ENCODE measurements around the gene PDE6B.
"Not testable (repeated sequence)": the region's sequence is repeated elsewhere in the genome, so short reads cannot be mapped to it uniquely, and the experiment has no call there.

Gene PDE6B

DNA sequence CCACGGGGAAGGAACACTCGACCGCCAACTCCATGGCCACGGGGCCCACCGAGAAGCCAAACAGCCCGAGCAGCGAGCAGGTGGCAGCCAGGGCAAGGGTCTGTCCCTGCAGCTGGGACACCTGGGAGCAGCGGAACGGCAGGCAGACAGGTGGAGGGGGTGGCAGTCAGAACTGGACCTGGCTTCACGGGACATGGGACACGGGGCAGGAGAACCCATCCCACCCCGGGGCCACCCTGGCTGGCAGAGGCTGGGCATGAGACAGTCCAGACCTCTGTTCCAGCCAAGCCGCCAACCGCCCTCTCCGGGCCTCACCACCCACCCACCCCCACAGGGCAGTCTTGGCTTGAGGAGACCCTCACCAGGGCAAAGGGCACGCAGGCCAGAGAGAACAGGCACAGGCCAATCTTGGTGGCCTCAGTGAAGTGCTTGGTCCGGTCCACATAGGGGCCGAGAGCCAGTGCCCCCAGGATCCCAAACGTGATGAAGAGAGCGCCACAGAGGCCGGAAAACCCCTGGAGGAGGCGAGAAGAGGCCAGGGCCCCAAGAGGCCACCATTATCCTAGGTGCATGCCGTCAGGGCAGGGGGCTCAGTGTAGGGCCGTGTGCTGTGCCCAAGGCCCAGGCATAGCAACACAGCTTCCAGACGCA lies 58.0 kb downstream of the PDE6B start:
- no peak for DNase-seq (ENCODE audit: low read depth, low spot score)

DNA sequence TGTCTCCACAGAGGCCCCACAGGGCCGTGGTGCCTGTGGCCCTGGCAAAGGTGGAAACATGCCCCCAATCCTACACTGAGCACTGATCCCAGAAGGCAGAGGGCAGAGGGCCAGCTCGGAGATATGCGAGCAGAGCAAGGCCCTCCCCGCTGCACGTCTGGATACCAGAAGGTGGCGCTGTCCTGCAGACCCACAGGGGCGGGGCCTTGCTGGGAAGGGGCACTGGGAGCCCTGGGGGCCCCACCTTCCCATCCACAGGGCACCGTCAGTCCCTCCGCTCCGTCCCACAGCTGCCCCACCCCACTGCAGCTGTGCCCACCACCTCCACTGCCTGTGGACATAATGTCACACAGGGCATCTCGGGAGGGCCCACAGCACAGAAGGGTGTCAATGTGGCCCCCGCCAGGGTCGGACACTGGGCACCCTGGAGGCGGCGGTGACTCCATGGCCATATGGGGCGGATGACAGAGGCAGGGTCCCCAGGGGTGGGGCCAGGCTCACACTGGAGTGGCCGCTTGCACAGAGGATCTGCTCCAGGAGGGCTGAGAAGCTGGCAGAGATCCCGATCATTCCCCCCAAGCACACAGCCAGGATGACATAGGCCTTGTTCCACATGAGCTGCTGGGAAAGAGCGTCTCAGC lies 58.7 kb downstream of the PDE6B start:
- DNase-seq (ENCODE audit: low read depth, low spot score) = peak; percentile 87

DNA sequence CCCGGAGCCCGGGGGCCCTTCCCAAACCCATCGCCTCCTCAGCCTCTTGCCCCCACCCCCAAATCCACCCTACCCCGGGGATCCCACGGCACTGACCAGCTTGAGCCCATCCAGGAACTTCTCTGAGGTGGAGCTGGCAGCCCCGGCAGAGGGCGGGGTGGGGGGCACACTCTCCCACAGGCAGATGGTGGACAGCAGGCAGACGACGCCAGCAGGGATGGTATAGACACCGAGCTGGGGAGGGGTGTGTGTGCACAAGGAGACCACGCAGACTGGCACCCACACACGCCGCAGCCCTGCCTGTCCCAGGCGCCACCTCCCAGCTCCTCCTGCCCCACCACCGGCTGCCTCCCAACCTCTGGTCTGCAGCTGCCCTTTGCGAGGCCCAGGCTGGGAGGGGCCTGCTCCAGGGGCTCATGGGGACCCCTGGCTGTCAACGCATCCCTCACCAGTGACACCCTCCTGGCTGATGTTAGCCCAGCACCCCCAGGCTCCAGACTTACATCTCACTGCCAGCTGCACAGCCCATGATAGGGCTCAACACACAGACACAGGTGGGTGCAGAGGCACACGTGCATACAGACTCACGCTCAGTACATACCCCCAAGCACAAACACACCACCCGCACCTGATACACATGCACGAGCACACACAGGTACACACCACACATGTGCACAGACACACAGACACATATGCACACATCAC lies 59.4 kb downstream of the PDE6B start:
- DNase-seq (ENCODE audit: low read depth, low spot score) = no peak

DNA sequence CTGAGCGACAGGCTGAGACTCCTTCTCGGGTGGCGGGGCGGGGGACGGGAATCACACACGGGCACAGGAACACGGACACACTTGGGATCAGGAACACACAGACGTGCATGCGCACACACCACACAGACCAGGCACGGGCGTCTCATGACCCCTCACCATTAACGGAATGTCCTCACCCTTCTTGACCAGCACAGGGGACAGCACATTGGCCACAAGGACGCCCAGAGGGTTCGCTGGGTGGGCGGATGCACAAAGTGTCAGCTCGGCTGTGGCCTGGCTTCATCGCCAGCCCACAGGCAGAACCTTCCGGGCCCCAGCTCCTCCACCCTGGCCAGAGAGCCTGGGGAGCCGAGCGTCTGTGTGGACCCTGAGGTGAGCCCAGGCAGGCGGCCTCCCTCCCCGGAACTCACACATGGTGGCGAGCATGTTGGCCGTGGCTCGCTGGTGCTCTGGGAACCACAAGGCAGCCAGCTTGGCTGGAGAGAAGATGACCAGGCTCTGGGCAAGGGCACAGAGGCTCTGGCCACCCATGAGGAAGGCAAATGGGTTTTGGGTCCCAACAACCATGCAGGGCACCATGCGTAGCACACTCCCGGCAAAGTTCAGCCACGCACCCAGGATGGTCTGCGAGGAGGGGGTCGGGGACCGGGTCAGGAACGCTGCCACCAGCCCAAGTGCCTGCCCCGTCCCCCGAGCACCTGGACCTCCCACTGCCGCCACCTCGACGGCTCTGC lies 60.5 kb downstream of the PDE6B start:
- DNase-seq (ENCODE audit: low read depth, low spot score) = no peak

DNA sequence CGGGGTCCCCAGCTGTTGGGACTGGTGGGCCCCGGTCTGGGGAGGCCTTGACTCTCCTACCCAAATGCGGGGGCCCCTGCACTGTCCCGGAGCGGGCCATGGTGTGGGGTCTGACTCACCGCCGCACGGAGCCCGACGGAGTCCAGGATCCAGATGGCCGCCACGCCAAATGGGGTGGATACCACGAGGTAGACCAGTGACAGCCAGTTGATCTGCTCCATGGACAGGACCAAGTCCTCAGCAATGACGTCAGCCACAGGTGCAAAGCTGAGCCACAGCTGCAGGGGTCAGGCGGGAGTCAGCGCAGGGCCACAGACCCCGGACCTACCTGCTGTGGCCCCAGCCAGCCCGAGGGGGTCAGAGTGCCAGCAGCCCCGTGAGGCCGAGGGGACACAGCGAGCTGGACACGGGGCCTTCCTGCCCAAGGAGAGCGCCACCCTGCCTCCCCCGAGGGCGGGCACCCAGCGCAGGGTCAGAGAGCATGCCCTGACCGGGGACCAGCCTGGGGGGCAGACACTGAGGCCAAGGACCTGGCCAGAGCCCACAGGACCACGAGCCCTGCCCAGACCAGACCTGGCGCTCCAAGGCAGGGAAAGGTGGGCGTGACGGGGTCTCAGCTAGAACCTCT lies 61.2 kb downstream of the PDE6B start:
- DNase-seq (ENCODE audit: low read depth, low spot score) = no peak

DNA sequence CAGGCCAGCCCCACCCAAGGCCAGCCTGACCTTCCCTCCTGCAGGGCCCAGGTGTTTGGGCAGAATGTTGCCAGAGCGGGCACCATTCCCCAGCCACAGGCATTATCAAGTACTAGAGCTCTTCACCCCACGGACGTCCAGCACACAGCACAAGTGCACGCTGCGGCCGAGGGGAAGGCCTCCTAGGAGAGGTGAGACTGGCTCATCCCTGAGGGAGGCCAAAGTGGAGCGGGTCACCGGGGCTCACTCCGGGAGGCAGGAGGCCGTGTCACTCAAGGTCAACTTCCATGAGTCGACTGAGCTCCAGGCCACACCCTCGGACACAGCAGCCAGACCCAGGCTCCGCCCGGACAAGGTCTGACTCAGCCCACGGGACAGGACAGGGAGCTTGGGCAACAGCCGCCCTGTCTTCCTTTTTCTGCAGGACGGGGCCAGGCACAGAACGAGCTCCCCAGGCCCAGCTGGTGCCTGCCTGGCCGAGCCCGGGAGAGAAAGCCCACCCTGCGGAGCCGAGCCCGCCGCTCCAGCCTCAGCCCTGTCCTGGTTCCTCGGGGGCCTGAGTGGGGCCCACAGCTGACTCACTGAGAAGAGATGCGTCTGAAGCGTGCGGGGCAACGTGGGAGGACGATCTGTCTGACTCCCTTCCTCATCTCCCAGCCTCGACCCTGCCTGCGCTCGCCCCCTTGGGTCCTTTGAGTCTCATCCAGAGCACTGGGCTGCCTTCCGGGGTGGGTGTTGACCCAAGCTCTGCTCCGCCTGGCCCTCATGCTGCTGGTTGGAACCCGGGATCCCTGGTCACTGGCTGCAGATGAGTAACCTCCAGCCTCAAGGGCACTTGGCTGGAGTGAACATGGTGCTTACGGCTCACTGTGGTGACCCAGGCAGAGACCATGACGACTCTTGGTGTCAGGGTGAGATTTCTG lies 61.9 kb downstream of the PDE6B start:
- DNase-seq (ENCODE audit: low read depth, low spot score) = peak; percentile 71

DNA sequence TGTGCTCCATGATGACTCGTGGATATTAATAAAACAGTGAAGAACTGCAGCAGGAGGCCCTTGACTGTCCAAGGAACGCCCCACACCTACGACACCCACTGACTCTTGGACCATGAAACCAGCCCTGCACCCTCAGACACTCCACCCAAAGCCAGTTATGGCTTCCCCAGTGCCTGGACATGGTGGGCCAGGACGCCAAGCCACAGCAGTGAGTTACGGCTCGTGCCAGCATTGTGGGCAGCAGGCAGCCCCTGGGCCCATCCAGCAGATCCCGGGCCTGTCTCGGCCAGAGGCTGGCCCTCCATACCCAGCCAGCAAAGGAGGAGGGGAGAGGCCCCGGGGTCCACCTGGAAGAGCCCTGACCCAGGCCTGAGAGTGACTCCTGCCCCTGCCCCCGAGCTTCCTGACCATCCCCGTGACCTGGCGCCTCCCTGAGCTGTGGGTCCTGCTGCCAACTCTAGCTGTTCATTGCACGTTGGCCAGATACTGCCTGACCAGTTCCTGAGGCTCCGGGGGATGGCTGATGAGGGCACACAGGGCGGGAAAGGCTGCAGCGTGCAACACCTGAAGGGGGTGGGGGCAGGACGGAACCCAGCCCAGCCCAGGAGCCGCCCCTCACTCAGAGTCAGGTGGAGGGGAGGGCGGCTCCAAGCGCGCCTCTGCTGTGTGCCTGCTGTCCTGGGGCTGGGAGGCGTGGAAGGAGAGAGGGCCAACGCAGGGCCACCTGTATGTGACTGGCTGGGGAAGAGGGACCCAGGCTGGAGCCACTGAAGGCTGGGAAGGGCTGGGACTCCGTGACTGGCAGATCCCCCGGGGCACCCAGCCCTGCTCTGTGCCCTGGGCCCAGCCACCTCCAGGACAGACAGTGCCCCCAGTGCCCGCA lies 62.8 kb downstream of the PDE6B start:
- DNase-seq (ENCODE audit: low read depth, low spot score) = peak; percentile 68

DNA sequence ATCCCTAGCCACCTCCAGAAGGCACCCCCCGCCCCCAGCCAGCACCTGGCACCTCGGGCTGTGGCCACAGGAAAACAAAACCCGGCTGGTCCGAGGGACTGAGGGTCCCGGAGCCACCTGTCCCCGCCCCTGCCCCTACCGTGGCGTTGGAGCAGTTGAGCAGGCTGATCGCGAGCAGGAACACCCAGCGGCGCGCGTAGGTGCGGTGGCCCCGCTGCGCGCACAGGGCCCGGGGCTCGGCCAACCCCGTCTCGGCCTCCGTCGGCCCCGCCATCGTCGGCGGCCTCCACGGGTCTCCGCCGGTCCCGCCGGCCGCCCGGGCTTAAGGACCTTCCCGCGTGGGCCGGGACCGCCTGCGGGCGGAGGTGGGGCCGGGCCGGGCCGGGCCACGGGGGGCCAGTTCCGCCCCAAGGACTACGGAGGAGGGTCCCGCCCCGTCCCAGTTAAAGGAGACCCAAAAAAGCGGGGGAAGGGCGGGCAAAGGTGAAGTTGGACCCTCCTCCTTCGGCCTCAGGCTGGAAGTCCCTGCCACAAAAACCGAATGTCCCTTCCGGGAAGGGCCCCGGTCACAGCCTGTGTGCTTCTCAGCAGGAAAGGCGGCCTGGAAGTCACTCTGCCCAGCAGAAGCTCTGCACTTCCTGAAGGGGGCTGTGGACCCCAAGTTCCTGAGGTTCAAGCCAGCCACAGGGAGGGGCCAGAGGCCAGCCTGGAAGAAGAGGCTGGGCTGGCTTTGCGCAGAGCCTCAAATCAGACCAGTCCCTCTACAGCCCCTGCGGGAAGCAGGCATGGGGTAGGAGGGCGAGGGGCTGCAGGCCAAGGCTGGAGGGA lies 63.7 kb downstream of the PDE6B start, which contains the start of gene SLC49A3:
Gene SLC49A3 (minus strand): TSS at position 298 of the 828 bp plus-strand sequence. CDS start 24 bp downstream, at position 274.
- DNase-seq (ENCODE audit: low read depth, low spot score) = peak; percentile 60

DNA sequence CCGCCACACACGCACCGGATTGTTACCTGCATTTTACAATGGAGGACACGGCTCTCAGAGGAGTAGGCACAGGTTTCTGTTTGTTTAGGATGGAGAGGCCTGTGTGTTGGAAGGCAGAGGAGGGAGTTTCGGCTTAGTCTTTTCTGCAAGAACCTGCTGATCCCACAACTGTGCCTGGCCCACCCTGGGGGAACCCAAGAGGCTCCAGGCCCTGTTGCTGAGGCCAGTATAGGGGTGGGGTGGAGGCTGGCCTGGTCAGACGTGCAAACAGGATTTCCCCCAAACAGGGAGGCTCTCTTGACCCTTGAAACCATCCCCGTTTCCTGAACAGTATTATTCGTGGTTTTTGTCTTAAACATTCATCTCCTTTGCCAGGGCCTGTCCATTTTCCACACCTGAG lies 64.3 kb downstream of the PDE6B start:
- DNase-seq (ENCODE audit: low read depth, low spot score) = no peak

DNA sequence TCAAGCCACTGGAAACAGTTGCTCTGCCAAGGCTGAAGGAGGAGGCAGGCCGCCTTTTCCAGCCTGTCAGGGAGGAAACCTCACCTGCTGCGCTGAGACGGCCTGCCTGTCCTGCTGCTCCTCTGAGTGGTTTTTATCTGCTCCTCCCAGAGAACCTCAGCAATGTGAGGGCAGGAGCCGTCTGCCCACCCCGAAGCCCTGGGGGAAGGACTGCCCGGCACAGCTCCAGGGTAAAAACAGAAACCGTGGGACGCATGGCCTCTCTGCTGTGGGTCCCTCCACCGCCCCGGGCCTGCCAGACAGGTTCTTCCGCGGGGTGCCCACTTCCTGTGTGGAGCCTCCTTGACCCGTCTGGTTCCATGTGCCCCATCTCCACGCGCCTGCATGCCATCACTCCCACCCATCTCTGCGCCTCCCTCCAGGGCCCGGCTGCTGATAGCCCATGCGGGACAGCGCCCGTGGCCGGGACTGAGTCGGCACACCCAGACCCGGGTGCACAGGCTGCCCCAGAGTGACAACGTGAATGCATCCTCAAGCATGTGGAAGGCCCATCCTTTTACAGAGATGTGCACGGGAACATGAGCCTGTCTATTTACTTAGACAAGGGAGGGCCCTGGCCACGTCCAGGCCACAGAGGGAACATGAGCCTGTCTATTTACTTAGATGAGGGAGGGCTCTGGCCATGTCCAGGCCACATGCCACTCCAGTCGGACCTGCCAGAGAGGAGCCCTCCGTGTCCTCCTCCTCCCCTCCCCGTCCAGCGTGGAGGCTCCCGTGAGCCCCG lies 67.6 kb downstream of the PDE6B start:
- DNase-seq (ENCODE audit: low read depth, low spot score) = peak; percentile 73

DNA sequence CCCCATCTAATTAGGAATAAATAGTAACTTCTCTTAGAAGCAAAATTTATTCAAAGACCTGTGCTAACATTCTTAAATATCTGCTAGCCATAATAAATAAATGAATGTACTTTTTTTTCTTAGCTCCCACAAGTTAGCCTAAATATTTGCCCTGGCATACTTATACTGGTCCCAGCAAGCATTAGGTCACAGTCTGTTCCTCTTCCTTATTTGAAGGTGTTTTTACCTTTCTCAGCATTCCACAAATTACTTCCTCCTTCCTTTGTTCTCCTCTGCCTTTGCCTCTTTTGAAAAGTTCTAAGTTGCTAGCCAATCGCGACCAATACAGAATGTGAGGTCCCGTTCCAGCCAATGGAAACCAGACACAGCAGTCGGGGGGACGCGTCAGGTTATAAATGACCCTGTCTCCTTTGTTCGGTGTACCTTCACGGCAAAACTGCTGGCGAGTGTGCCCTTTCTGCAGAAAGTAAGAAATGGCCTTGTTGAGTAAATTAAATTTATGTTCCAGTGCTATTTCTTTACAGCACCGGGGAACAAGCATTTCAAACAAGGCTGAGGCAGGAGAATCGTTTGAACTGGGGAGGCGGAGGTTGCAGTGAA lies 69.1 kb downstream of the PDE6B start:
- not testable (repeated sequence) for DNase-seq (ENCODE audit: low read depth, low spot score)

DNA sequence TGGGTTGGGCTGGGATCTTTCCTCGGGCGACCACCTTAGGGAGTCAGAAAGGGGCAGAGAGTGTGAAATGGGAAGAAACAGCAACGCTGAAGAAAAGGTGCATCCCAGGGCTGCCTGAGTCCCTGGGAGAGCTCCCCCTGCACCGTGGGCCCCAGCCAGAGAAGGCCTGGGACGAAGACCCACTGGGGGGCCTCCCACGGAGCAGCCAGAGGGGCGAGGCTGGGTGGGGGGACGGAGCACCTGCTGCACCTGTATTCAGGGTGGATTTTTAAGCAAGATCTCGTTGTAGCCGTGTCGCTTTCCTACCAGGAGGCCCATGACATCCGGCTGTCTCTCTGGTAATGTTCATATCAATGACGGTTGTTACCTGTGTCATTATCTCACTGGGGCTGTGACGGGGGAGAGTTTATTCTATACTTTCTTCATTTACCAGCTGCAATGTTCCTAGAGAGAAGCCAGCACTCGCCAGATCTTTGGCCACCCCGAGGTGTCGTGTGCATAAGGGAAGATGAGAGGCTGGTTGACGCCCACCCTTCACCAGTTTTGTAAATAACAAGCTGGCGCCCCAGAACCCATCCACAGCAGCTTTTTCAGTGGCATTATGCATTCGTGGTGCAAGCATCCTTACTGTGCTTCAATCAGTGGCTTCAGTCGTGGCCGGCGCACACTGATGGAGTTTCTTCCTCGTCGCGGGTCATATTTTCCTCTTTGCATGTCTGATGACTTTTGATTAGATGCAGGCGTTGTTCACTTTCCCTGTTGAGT lies 74.6 kb downstream of the PDE6B start:
- DNase-seq (ENCODE audit: low read depth, low spot score) = no peak

DNA sequence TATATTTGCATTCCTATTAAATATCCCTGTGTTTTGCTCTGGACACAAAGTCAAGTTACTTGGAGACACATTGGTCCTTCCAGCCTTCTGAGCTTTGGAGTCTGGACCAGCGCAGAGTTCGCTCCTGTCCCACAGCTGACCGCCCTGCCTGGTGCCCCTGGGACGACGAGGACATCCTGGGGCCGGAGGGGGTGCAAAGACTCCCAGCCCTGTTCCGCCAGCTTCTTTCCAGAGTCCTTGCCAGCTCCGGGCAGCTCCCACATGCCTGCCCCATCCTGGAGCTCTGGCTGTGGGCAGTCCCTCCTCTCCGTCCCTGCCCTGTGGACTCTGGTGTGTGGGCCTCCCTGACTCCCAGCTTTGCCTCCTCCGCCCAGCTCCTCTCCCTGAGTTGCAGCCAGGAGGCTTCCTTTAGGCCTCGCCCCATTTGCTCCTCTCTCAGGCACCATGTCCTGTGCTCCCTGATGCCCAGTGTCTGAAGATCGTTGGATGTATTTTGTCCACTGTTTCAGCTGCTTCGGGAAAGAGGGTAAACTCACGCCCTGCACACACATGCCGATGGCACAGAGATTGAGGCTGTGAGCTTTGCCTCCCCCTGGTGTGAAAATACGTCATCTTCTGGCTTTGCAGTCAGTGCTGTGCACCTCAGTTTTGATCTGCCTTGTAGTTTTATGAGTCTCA lies 75.4 kb downstream of the PDE6B start:
- DNase-seq (ENCODE audit: low read depth, low spot score) = no peak

DNA sequence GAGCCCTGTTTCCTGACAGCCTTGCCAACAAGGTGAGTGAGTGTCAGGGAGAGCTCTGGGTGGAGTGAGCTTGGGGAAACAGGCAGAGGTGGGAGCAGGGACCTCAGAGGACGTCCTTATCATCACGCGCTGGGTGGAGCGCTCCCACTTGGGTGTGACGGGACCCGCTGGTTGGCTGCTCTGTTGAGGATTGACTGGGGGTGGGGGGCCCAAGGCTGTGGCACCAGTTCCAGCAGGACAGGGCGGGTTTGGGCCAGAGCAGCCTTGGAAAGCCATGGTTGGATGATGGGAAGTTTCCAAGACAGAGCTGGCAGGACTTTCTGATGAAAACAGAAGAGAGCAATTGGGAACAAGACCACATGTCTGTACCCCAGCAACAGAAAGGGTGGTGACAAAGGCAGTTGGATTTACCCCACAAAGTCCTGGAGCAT lies 77.3 kb downstream of the PDE6B start:
- no peak for DNase-seq (ENCODE audit: low read depth, low spot score)

DNA sequence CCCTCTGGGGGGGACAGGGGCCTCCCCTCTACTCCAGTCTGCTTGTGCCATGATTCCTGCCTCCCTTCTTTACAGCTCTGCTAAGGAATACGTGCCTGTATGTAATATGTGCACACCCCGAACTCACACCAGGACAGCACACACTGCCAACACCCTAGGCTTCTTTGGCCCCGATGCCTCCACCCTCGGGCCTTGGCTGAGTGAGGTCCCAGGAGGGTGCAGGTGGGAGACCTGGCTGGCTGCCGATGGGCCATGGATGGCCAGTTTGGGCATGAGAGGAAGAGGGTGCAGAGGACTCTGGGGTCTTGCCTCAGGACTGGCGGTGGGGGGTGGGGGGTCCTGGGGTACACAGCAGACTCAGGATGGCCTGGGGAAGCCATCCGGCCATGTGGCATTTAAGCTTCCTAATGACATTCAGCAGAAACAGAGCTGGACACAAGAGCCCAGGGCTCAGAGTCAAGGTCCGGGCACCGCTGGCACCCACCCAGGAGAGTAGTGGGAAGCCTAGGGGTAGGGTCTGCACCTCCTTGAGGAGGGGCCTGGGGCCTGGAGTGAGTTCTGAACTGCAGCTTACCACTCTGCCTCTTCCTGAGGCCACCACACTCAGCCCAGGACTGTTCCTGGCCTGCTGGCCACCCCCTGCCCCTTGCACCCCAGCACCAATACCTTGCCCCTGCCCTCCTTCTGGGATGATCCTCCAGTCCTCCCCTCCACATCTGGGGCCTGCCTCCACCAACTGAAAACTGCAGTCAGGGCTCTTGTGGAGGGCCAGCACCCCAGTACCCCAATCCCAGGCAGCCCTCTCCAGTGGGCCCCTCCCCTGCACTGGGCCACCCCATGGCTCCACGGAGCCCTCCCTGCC lies 78.2 kb downstream of the PDE6B start:
- DNase-seq (ENCODE audit: low read depth, low spot score) = no peak
